Measurements from ENCODE around the gene EGLN3.

DNA sequence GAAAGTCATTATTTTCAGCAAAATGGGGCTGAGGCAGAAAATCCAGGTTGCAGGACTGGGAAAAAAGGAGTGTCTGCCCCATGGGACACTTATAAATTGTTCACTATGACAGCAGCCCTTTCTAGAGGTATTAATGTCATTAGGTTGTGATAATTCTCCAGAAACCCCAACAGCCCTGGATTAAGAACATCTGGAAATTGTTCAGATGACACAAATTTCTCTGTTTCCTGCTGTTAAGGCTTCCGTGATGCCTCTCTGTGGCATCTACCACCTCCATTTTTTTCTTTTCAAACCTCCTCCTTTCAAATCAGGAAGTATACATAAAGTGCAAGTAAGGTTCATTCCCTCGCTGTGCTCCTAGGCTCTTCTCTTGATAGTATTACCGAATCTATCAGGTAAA, 25.6 kb downstream of the EGLN3 start:
- TF ChIP-seq OSR2 (tag by site-specific recombination; IDR thresholded peaks at IDR 0.05): no peak
- TF ChIP-seq, protein P1, sequence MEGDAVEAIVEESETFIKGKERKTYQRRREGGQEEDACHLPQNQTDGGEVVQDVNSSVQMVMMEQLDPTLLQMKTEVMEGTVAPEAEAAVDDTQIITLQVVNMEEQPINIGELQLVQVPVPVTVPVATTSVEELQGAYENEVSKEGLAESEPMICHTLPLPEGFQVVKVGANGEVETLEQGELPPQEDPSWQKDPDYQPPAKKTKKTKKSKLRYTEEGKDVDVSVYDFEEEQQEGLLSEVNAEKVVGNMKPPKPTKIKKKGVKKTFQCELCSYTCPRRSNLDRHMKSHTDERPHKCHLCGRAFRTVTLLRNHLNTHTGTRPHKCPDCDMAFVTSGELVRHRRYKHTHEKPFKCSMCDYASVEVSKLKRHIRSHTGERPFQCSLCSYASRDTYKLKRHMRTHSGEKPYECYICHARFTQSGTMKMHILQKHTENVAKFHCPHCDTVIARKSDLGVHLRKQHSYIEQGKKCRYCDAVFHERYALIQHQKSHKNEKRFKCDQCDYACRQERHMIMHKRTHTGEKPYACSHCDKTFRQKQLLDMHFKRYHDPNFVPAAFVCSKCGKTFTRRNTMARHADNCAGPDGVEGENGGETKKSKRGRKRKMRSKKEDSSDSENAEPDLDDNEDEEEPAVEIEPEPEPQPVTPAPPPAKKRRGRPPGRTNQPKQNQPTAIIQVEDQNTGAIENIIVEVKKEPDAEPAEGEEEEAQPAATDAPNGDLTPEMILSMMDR (tag by site-specific recombination; IDR thresholded peaks at IDR 0.05): no peak
- TF ChIP-seq, protein P2, sequence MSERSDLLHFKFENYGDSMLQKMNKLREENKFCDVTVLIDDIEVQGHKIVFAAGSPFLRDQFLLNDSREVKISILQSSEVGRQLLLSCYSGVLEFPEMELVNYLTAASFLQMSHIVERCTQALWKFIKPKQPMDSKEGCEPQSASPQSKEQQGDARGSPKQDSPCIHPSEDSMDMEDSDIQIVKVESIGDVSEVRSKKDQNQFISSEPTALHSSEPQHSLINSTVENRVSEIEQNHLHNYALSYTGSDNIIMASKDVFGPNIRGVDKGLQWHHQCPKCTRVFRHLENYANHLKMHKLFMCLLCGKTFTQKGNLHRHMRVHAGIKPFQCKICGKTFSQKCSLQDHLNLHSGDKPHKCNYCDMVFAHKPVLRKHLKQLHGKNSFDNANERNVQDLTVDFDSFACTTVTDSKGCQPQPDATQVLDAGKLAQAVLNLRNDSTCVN (tag by site-specific recombination; optimal IDR thresholded peaks at IDR 0.05): no peak
- TF ChIP-seq ZNF138 (tag by site-specific recombination; IDR thresholded peaks at IDR 0.05; ENCODE audit: borderline replicate concordance): no peak
- no peak for TF ChIP-seq YY1 (tag by site-specific recombination; IDR thresholded peaks at IDR 0.05)

Measured in HEK293 (cell line).